Smooth muscle cell (in vitro differentiated cells): Measurements from ENCODE around the gene GPC6. TPM values are rescaled to one million over a fixed set of nuclear protein-coding genes. Genes with fewer than 3 reads are reported as not detected.
"Not testable (repeated sequence)": the region's sequence is repeated elsewhere in the genome, so short reads cannot be mapped to it uniquely, and the experiment has no call there.

Source experiments
- DNase-seq: peaks from one replicate; lab custom pipeline; 2025; ENCODE audit not compliant: unreplicated experiment; lab: John Stamatoyannopoulos, UW
- H2AFZ ChIP-seq: fragments of 200-600 bp; sonication (generic); 2 replicates; pipeline ENCODE4 v1.6.0; 2016; ENCODE audit warnings: antibody characterized with exemption, low read depth, mild to moderate bottlenecking
- H3F3A ChIP-seq: fragments of 200-600 bp; sonication (generic); 2 replicates; pipeline ENCODE4 v1.6.0; 2017; ENCODE audit warnings: antibody characterized with exemption, low read depth
- H3K27ac ChIP-seq: fragments of 200-600 bp; sonication (generic); 2 replicates; pipeline ENCODE4 v1.5.1; 2016; ENCODE audit warnings: low read depth, mild to moderate bottlenecking
- H3K27me3 ChIP-seq: fragments of 200-600 bp; sonication (generic); 2 replicates; pipeline ENCODE4 v1.6.1; 2016; ENCODE audit warnings: low read depth, mild to moderate bottlenecking
- H3K36me3 ChIP-seq: fragments of 200-600 bp; sonication (generic); 2 replicates; pipeline ENCODE4 v1.5.1; 2016; ENCODE audit warnings: low read depth
- H3K4me1 ChIP-seq: fragments of 200-600 bp; sonication (generic); 2 replicates; pipeline ENCODE4 v1.5.1; 2016; ENCODE audit warnings: low read depth
- H3K4me2 ChIP-seq: fragments of 200-600 bp; sonication (generic); 2 replicates; pipeline ENCODE4 v1.6.0; 2016; ENCODE audit warnings: mild to moderate bottlenecking
- H3K4me3 ChIP-seq: fragments of 200-600 bp; sonication (generic); 2 replicates; pipeline ENCODE4 v1.5.1; 2016; ENCODE audit warnings: mild to moderate bottlenecking
- H3K79me2 ChIP-seq: fragments of 200-600 bp; sonication (generic); 2 replicates; pipeline ENCODE4 v1.6.0; 2016; ENCODE audit warnings: low read depth, mild to moderate bottlenecking
- H3K9ac ChIP-seq: fragments of 200-600 bp; sonication (generic); 2 replicates; pipeline ENCODE4 v1.6.0; 2016; ENCODE audit warnings: low read depth
- H3K9me3 ChIP-seq: fragments of 200-600 bp; sonication (generic); replicated peaks from 2 replicates; pipeline ENCODE4 v1.5.1; 2016; ENCODE audit warnings: low read depth
- H4K20me1 ChIP-seq: fragments of 200-600 bp; sonication (generic); 2 replicates; pipeline ENCODE4 v1.6.0; 2016; ENCODE audit warnings: low read depth
- CTCF ChIP-seq: fragments of 200-600 bp; sonication (generic); IDR thresholded peaks from 2 replicates; pipeline ENCODE4 v1.5.1; 2017; ENCODE audit warnings: borderline replicate concordance, mild to moderate bottlenecking, antibody characterized with exemption; ENCODE audit not compliant: insufficient read depth, poor library complexity, severe bottlenecking
- WGBS: methylation state at CpG from one replicate; pipeline ENCODE4 v1.1.7; 2016; ENCODE audit warnings: low lambda C conversion rate; 5-methylcytosine and 5-hydroxymethylcytosine counted together
- polyA plus RNA-seq: library from polyadenylated mRNA; unstranded; fragments of >200 nt; fragmentation: Nextera tagmentation; extraction: Ambion mirVana; gene quantifications from 2 replicates; pipeline ENCODE4 v1.2.1, GENCODE V29; 2016
- total RNA-seq: library from RNA; depleted of rRNA; stranded (reverse); fragments of >200 nt; gene quantifications from 2 replicates; pipeline ENCODE4 v1.2.3, GENCODE V29; 2014

Gene GPC6
- total and polyA plus RNA-seq, 2 experiments from 2014 or later: 19.7 to 68.5 TPM

- TF ChIP-seq CTCF: no peak
- H4K20me1 ChIP-seq: no peaks in the 10 kb centered on the region
Observed at GRCh38 chr13:93200626-93201025, 26.0 kb upstream of the GPC6 start.

DNA sequence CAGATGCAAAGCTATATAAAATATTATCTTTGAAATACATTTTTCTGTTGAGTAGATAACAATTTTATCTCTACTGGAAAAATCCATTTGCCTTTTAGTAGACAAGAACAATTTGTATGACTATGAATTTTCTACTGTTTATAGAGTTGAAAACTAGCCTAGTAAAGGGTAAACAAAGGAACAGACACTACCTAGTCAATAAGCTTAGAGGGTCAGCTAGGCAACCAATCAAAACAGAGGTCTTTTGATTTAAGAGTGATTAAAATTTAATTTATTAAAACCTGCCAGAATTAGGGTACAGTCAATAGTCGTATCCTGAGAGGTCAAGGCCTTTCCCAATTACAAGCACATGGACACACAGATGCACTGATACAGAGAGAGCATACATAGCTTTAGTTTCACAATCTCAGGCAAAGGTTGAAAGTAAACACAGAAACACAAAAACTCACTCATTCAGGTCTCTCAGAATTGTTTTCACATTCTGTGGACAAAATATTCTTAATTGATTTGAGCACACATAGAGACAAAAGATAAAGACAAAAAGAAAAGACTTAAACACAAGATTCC is 24.5 kb upstream of the GPC6 start:
- no peak overlapping the region for H3K27ac ChIP-seq
- H3K4me2 ChIP-seq: no peak overlapping the region
- no peak for TF ChIP-seq CTCF
- H3K9me3 ChIP-seq: no peaks in the 10 kb centered on the region
- WGBS: 95% methylated on average over 1 of the region's 1 CpG
- H3F3A ChIP-seq: no peaks in the 10 kb centered on the region
- H2AFZ ChIP-seq: no peak overlapping the region
- H3K4me3 ChIP-seq: no peak overlapping the region
- DNase-seq: no peak
- no peaks in the 10 kb centered on the region for H3K27me3 ChIP-seq
- H3K4me1 ChIP-seq: no peaks in the 10 kb centered on the region
- no peak overlapping the region for H3K9ac ChIP-seq
- no peaks in the 10 kb centered on the region for H4K20me1 ChIP-seq
- no peaks in the 10 kb centered on the region for H3K36me3 ChIP-seq
- no peaks in the 10 kb centered on the region for H3K79me2 ChIP-seq

More at GRCh38 chr13:93200626-93201025, 26.0 kb upstream of the GPC6 start:
- H3K9ac ChIP-seq: no peak overlapping the region
- no peak overlapping the region for H3K4me2 ChIP-seq
- no peak overlapping the region for H3K4me3 ChIP-seq
- H3K79me2 ChIP-seq: no peaks in the 10 kb centered on the region
- H3K36me3 ChIP-seq: no peaks in the 10 kb centered on the region
- H3K9me3 ChIP-seq: no peaks in the 10 kb centered on the region
- no peaks in the 10 kb centered on the region for H3K27me3 ChIP-seq
- no peak overlapping the region for H3K27ac ChIP-seq
- no peaks in the 10 kb centered on the region for H3F3A ChIP-seq
- DNase-seq: no peak
- no peak overlapping the region for H2AFZ ChIP-seq
- H3K4me1 ChIP-seq: no peaks in the 10 kb centered on the region

DNA sequence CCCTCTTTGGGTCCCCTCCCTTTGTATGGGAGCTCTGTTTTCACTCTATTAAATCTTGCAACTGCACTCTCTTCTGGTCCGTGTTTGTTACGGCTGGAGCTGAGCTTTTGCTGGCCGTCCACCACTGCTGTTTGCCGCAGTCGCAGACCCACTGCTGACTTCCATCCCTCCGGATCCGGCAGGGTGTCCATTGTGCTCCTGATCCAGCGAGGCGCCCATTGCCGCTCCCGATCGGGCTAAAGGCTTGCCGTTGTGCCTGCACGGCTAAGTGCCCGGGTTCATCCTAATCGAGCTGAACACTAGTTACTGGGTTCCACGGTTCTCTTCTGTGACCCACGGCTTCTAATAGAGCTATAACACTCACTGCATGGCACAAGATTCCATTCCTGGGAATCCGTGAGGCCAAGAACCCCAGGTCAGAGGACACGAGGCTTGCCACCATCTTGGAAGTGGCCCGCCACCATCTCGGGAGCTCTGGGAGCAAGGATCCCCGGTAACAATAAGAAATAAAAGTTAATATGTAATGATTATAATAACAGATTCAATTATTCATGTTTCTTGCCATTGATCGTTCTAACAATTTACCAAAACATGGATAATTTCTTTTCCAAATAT is 19.7 kb upstream of the GPC6 start:
- H3F3A ChIP-seq, H3K36me3 ChIP-seq, H3K79me2 ChIP-seq, H3K27me3 ChIP-seq, H3K4me3 ChIP-seq, H3K4me2 ChIP-seq, H2AFZ ChIP-seq, H3K4me1 ChIP-seq, H3K9me3 ChIP-seq, H4K20me1 ChIP-seq, H3K27ac ChIP-seq, DNase-seq, H3K9ac ChIP-seq: not testable (repeated sequence)
- WGBS: 88% methylated on average over 24 of the region's 24 CpGs

DNA sequence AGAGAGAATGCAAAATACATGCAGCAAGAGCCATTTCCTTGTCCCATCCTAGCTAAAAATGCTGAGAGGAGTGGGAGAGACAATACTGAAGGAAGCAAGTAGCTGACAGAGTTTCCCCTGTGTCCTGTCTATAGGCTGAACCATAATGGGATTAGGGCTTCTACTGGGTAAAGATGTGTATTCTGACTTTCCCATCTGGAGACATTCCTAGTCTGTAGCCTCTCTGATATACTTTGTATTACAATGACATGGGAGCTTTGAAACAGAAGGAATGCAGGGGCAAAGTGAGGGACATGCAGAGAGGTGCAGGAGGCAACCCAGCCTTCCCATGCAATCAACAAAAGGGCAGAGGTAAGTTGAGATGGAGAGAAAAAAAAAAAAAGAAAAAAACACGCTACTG is 10.5 kb upstream of the GPC6 start:
- Histone ChIP-seq H3K36me3 (no peaks in the 10 kb centered on the region), H3K27me3 (no peaks in the 10 kb centered on the region), H3K79me2 (no peaks in the 10 kb centered on the region), H3K27ac (no peak overlapping the region), H3K4me2 (no peak overlapping the region), H3K4me3 (no peak overlapping the region), H2AFZ (no peak overlapping the region), H3K9me3 (no peaks in the 10 kb centered on the region), H3F3A (no peaks in the 10 kb centered on the region), H3K9ac (no peak overlapping the region), H3K4me1 (no peaks in the 10 kb centered on the region), H4K20me1 (no peaks in the 10 kb centered on the region)
- no peak for TF ChIP-seq CTCF
- 74% methylated on average over 1 of the region's 1 CpG for WGBS
- DNase-seq: no peak
